Heart right ventricle (tissue), 16 donors: ENCODE data around the gene FGF22. TPM values are rescaled to one million over a fixed set of nuclear protein-coding genes. Genes with fewer than 3 reads are reported as not detected.

Experiments
- ATAC-seq, 8 donors: fragments of 200-7000 bp; cut with Tn5 transposase; one replicate each; pipeline ENCODE4 v1.9.1; 2020; ENCODE audit warnings: mild to moderate bottlenecking in 8 of 8, moderate library complexity in 8 of 8, moderate number of reproducible peaks in 1 of 8
- DNase-seq, 2 donors: peaks; one replicate each; pipeline ENCODE4 v3.0.0-alpha.2; 2020
- H3K27ac ChIP-seq, 10 donors: fragments of 200-600 bp; sonication (generic) in 2 of 10; one replicate each; pipeline versions ENCODE4 v1.5.0 to v1.8.0; 2020 to 2022; ENCODE audit warnings: mild to moderate bottlenecking in 3 of 10
- H3K27me3 ChIP-seq, 7 donors: fragments of 200-600 bp; one replicate each; pipeline ENCODE4 v1.8.0; 2021 to 2022; ENCODE audit warnings: mild to moderate bottlenecking in 2 of 7
- H3K36me3 ChIP-seq, 9 donors: fragments of 200-600 bp; sonication (generic) in 1 of 9; one replicate each; pipeline versions ENCODE4 v1.5.0 to v1.8.0; 2020 to 2022; ENCODE audit warnings: mild to moderate bottlenecking in 2 of 9
- H3K4me1 ChIP-seq, 9 donors: fragments of 200-600 bp; sonication (generic) in 1 of 9; one replicate each; pipeline versions ENCODE4 v1.5.0 to v1.8.0; 2020 to 2022; ENCODE audit warnings: mild to moderate bottlenecking in 4 of 9
- H3K4me3 ChIP-seq, 10 donors: fragments of 200-600 bp; sonication (generic) in 2 of 10; one replicate each; pipeline versions ENCODE4 v1.5.0 to v1.8.0; 2020 to 2022; ENCODE audit warnings: mild to moderate bottlenecking in 7 of 10, moderate library complexity in 2 of 10
- H3K9me3 ChIP-seq, 11 donors: fragments of 200-600 bp in 10 of 11; sonication (generic) in 2 of 11; one replicate each; pipeline versions ENCODE4 v1.5.0 to v1.8.0; 2013 to 2022; ENCODE audit warnings: mild to moderate bottlenecking in 2 of 11, control low read depth in 1 of 11, moderate library complexity in 1 of 11
- CTCF ChIP-seq, 9 donors: fragments of 200-600 bp; sonication (generic) in 2 of 9; IDR thresholded peaks; one replicate each; pipeline versions ENCODE4 v1.5.0 to v1.8.0; 2021 to 2022; ENCODE audit warnings: antibody characterized with exemption in 9 of 9, mild to moderate bottlenecking in 5 of 9, moderate library complexity in 1 of 9
- WGBS, 2 donors: extraction: QIAGEN DNeasy Blood & Tissue Kit; methylation state at CpG; one replicate each; pipeline ENCODE4 v1.1.7; 2013; ENCODE audit warnings: inconsistent platforms in 1 of 2; 5-methylcytosine and 5-hydroxymethylcytosine counted together
- intact Hi-C, 10 donors: fragments of 100-400 bp; cut with DNase I; formaldehyde crosslinking; loops; one replicate each; pipeline versions ENCODE4 v1.11.1 to v1.14.2; 2022
- polyA plus RNA-seq, 2 donors: library from polyadenylated mRNA; stranded (reverse); fragments of 200-250 nt; gene quantifications; one replicate each; pipeline ENCODE4 v1.2.3, GENCODE V29; 2013
- total RNA-seq, 10 donors: library from RNA; stranded (reverse); fragmentation: NEBNext Ultra II Directional in 3 of 10; extraction: Animal tissue kit (Norgen Biotek cat#: 25700) in 3 of 10; gene quantifications; one replicate each; pipeline versions ENCODE4 v1.2.1 to v1.2.4, GENCODE V29; 2021 to 2023
- donor health status: Arrhythmogenic right ventricular cardiomyopathy.
- donor health status: ischemic (EF 13 %, LVEDD 7.1; RV severe dilation, severe dysfunction).
- donor health status: healthy with polysubstance abuse.
- donor health status: DM: no; HTN: yes; CAD: no.
- donor health status: DM: no; HTN: no; CAD: no.
- donor health status: ischemic (EF 25% LVEDD 6.9; RV normal size, moderate dysfunction).
- donor health status: ischemic (EF 25% LVEDD 5.7; RV mildly dilated, moderate dysfunction).
- donor health status: healthy.
- donor health status: DM: yes; HTN: yes; CAD: no.
- donor health status: Ischemic cardiomyopathy.
- donor health status: ischemic (EF 35%, LVEDD 5.7; RV mildly dilated, moderate dysfunction).
- donor health status: nonischemic (EF 11% LVEDD 7.7; RV severe dilation, severe dysfunction).
- donor health status: DM: yes; HTN: yes; CAD: no.
- donor health status: PGD.
- donor health status: ischemic (EF 29% LVEDD 5.4; RV normal size, mild dysfunction).
- donor health status: nonischemic (EF 23%, LVEDD 6.1; RV moderate dilation, normal function).

The FGF22 gene
- total and polyA plus RNA-seq, 12 donors: 0.16 to 0.44 (median 0.30) TPM; not detected in 5

GRCh38 chr19:618247-618619 is 21.4 kb upstream of the FGF22 start:
- Histone ChIP-seq H3K4me1 (peaks cover 0 to 3% (median 0%) of the 10 kb centered on the region in 9 donors), H3K27ac (no peak overlapping the region), H3K9me3 (no peaks in the 10 kb centered on the region), H3K27me3 (peaks cover 0 to 8% (median 0%) of the 10 kb centered on the region in 7 donors), H3K36me3 (peaks cover 0 to 61% (median 47%) of the 10 kb centered on the region in 9 donors), H3K4me3 (no peak overlapping the region)
- no peak for TF ChIP-seq CTCF (IDR thresholded peaks at IDR 0.05)
- DNase-seq (no peak), ATAC-seq (no peak)
- intact Hi-C loops: no loop called here
- WGBS, 2 donors: 92 to 94% methylated on average over 19 of the region's 19 CpGs

DNA sequence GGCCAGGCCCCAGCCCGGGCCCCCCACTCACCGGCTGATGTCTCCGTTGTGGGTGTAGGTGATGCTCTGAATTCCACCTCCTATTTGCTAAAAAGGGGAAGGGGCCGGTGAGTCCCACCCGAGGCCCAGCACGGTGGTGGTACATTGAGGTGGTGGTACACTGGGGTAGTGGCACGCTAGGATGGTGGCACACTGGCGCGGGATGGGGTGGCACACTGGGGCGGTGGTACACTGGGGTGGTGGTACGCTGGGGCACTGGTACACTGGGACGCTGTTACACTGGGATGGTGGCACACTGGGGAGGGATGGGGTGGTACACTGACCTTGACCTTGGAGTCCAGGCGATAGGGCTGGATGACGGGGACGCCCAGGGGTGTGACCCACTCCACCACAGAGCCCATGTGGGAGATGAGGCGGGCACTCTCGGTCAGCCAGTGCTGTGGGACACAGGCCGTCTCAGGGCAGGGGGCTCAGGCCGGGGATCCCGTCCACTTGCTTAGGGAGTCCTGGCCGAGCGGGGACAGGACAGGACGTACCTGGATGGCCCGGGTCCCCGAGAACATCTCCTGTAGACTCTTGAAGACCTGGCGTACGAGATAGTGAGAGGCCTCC is 20.9 kb upstream of the FGF22 start:
- Histone ChIP-seq H3K9me3 (no peaks in the 10 kb centered on the region), H3K36me3 (peaks cover 0 to 66% (median 52%) of the 10 kb centered on the region in 9 donors), H3K4me1 (peaks cover 0 to 3% (median 0%) of the 10 kb centered on the region in 9 donors), H3K4me3 (no peak overlapping the region), H3K27me3 (peaks cover 0 to 8% (median 0%) of the 10 kb centered on the region in 7 donors), H3K27ac (no peak overlapping the region)
- no peak for DNase-seq
- no peak for TF ChIP-seq CTCF (IDR thresholded peaks at IDR 0.05)
- WGBS, 2 donors: 94 to 95% methylated on average over 27 of the region's 27 CpGs
- peak in 1 of 8 donors; percentile 3 for ATAC-seq
- intact Hi-C loops: no loop called here

DNA sequence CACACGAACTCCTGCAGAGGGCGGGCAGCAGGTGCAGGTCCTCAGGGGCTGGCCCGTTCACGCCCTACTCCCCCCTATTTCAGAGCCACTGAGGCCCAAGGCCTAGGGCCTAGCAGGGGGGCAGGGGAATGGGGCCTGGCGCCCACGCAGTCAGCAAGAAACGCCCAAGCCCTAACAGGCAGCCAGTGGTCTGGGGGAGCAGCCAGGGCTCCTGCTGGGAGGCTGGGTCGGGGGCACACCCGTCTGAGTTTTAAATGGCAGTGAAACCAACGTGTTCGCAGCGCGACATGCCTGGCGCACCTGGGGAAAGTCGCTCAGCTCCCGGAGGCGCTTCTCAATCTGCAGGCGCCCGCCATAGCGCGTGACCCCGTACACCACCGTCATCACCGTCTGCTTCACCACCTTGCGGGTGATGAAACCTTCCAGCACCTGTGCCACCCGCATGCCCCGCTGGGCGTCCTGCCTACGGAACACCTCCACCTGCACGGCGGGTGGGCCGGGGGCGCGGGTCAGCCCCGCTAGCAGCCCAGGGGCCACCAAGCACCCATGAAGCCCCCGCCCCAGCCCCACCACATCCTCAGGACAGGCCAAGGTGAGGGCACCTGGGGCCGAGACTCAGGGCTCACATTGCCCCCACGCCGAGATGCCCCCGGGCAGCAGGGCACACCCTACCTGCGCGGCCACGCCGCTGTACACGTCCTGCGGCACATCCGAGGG is 20.2 kb upstream of the FGF22 start:
- WGBS, 2 donors: 96 to 97% methylated on average over 46 to 47 of the region's 47 CpGs

More for the DNA sequence above, 20.2 kb upstream of the FGF22 start:
- Histone ChIP-seq H3K27me3 (peaks cover 0 to 8% (median 0%) of the 10 kb centered on the region in 7 donors), H3K27ac (no peak overlapping the region), H3K36me3 (peaks cover 0 to 73% (median 54%) of the 10 kb centered on the region in 9 donors), H3K4me3 (no peak overlapping the region), H3K9me3 (no peaks in the 10 kb centered on the region), H3K4me1 (peaks cover 0 to 3% (median 0%) of the 10 kb centered on the region in 9 donors)
- DNase-seq: no peak
- no peak for TF ChIP-seq CTCF (IDR thresholded peaks at IDR 0.05)
- peak in 1 of 8 donors; percentile 20 for ATAC-seq
- intact Hi-C loops: no loop called here
